Upper lobe of right lung (tissue), 1 donor: ENCODE measurements around the gene CDCA7. TPM values are rescaled to one million over a fixed set of nuclear protein-coding genes. Genes with fewer than 3 reads are reported as not detected.
A peak's percentile ranks its signal among the peaks of the same experiment; 100 is the strongest.
"Not testable (repeated sequence)": the region's sequence is repeated elsewhere in the genome, so short reads cannot be mapped to it uniquely, and the experiment has no call there.

Experiments used
- ATAC-seq: fragments of 200-7000 bp; cut with Tn5 transposase; one replicate; pipeline ENCODE4 v1.9.1; 2020; ENCODE audit warnings: mild to moderate bottlenecking, moderate library complexity
- DNase-seq: peaks from one replicate; pipeline ENCODE4 v3.0.0-alpha.2; 2020
- H3K27ac ChIP-seq: fragments of 200-600 bp; one replicate; pipeline ENCODE4 v1.8.0; 2022
- H3K27me3 ChIP-seq: fragments of 200-600 bp; one replicate; pipeline ENCODE4 v1.8.0; 2022; ENCODE audit warnings: mild to moderate bottlenecking
- H3K36me3 ChIP-seq: fragments of 200-600 bp; one replicate; pipeline ENCODE4 v1.8.0; 2022
- H3K4me1 ChIP-seq: fragments of 200-600 bp; one replicate; pipeline ENCODE4 v1.8.0; 2022
- H3K4me3 ChIP-seq: fragments of 200-600 bp; one replicate; pipeline ENCODE4 v1.8.0; 2022; ENCODE audit warnings: mild to moderate bottlenecking
- H3K9me3 ChIP-seq: fragments of 200-600 bp; one replicate; pipeline ENCODE4 v1.8.0; 2022
- CTCF ChIP-seq: fragments of 200-600 bp; IDR thresholded peaks from one replicate; pipeline ENCODE4 v1.8.0; 2022; ENCODE audit warnings: antibody characterized with exemption
- intact Hi-C: fragments of 100-400 bp; cut with DNase I; formaldehyde crosslinking; loops from one replicate; pipeline ENCODE4 v1.11.0; 2022
- long read RNA-seq: library from polyadenylated mRNA; unstranded; transcript quantifications from one replicate; pipeline ENCODE4 v2.0.0, GENCODE V29; 2021
- total RNA-seq: library from RNA; stranded (reverse); fragmentation: NEBNext Ultra II Directional; extraction: Animal tissue kit (Norgen Biotek cat#: 25700); gene quantifications from one replicate; pipeline ENCODE4 v1.2.1, GENCODE V29; 2021
- donor health status: DM: no; HTN: yes; CAD: no; lungs with severe emphysema.

Gene CDCA7
- 4.1 TPM for total RNA-seq
- long read RNA-seq, transcript CDCA7-202 (9 exons, 2,500 nt), result major isoform, 6 of 11 reads
- long read RNA-seq, partial matches to known transcripts, result 0 of 11 reads
- long read RNA-seq, other reads (novel, unspliced or antisense), result 2 of 11 reads

DNA sequence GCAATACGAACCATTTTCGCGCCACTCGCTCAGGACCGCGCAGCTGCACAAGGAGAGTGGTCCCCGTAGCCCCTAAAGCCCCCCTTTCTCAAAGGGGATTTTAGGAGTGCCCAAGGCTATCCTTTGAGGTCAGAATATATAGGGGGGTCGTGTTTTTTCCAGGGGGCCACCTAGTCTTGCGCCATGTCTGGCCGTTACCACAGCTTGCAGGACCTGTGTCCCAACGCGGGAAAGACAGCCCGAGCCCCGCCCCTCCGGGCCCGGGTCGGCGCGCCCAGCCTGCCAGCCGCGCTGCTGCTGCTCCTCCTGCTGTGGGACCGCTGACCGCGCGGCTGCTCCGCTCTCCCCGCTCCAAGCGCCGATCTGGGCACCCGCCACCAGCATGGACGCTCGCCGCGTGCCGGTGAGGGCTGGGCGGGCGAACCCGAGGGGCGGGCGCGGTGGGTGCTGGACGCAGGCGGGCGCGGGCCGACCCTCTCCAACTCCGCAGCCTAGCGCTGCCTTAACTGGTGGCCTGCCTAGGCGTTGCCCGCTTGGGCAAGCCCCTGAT is at the start of gene CDCA7:
Gene CDCA7, plus strand, starts transcription at position 291 of the 550 bp plus-strand sequence. Its CDS starts 92 bp downstream, at position 383.
- DNase-seq (peak; percentile 81), ATAC-seq (peak; percentile 84)
- Histone ChIP-seq H3K4me3 (peak within 1 kb of the TSS; percentile 58), H3K4me1 (peaks cover 21% of the 10 kb centered on the region), H3K27ac (no peak within 1 kb of the TSS), H3K27me3 (peaks cover 75% of the 10 kb centered on the region), H3K9me3 (no peaks in the 10 kb centered on the region), H3K36me3 (no peaks in the 10 kb centered on the region)
- intact Hi-C loops, result no loop called here
- TF ChIP-seq CTCF, result no peak

DNA sequence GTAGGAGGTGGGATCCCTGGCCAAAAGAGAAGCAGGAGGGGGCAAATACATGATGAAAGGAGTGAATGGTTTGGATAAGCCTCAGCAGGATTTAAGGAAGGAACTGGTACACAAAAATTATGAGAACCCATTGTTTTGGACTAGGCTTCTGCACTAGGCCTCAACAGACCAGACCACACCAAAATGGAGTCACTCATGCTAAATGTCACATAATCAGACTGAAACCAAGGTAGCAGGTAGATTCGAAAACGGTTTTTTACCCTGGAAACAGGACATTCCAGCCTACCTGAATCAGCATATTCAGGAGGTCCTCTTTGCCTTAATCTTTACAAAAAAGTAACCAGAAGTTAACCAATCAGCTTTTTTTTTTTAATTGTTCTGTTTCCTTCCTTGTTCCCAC is 49.4 kb upstream of the CDCA7 start:
- Histone ChIP-seq H3K27me3 (no peaks in the 10 kb centered on the region), H3K27ac (no peak overlapping the region), H3K4me1 (no peaks in the 10 kb centered on the region), H3K9me3 (no peaks in the 10 kb centered on the region), H3K36me3 (no peaks in the 10 kb centered on the region), H3K4me3 (no peak overlapping the region)
- no peak for DNase-seq
- ATAC-seq, result no peak
- intact Hi-C loops, result no loop called here
- no peak for TF ChIP-seq CTCF

- no peak for TF ChIP-seq CTCF
- H3K27me3 ChIP-seq, result no peaks in the 10 kb centered on the region
- no peaks in the 10 kb centered on the region for H3K4me1 ChIP-seq
- DNase-seq, result no peak
- no peaks in the 10 kb centered on the region for H3K36me3 ChIP-seq
- H3K27ac ChIP-seq, result no peak overlapping the region
- no peaks in the 10 kb centered on the region for H3K9me3 ChIP-seq
- intact Hi-C loops, result no loop called here
- no peak overlapping the region for H3K4me3 ChIP-seq
- ATAC-seq, result no peak
Measured at GRCh38 chr2:173307293-173307692, 47.4 kb upstream of the CDCA7 start.

GRCh38 chr2:173309370-173309769 is 45.3 kb upstream of the CDCA7 start:
- DNase-seq, ATAC-seq, H3K4me3 ChIP-seq, H3K9me3 ChIP-seq, H3K27me3 ChIP-seq, H3K4me1 ChIP-seq, H3K27ac ChIP-seq, intact Hi-C loops, H3K36me3 ChIP-seq: not testable (repeated sequence)

- ATAC-seq (no peak), DNase-seq (no peak)
- H3K4me3 ChIP-seq, result no peak overlapping the region
- no peaks in the 10 kb centered on the region for H3K27me3 ChIP-seq
- no peaks in the 10 kb centered on the region for H3K9me3 ChIP-seq
- H3K36me3 ChIP-seq, result no peaks in the 10 kb centered on the region
- intact Hi-C loops, result no loop called here
- H3K4me1 ChIP-seq, result no peaks in the 10 kb centered on the region
- H3K27ac ChIP-seq, result no peak overlapping the region
- no peak for TF ChIP-seq CTCF
Measured at GRCh38 chr2:173311844-173312606, 42.6 kb upstream of the CDCA7 start.

DNA sequence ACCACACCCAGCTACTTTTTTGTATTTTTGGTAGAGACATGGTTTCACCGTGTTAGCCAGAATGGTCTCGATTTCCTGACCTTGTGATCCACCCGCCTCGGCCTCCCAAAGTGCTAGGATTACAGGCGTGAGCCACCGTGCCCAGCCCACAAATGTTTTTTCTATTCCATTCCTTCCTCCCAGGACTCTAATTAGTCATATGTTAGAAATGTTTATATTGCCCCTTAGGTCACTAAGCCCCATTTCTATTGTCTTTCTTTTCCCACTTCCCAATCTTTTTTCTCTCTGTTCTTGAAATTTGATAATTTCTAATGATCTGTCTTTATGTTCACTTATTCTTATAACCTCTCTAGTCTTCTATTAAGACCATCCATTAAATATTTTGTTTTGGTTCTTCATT is 31.3 kb upstream of the CDCA7 start:
- H3K4me3 ChIP-seq, result no peak overlapping the region
- no peak for TF ChIP-seq CTCF
- H3K27me3 ChIP-seq, result no peaks in the 10 kb centered on the region
- ATAC-seq (no peak), DNase-seq (no peak)
- no peaks in the 10 kb centered on the region for H3K4me1 ChIP-seq
- no peaks in the 10 kb centered on the region for H3K36me3 ChIP-seq
- peaks cover 4% of the 10 kb centered on the region for H3K9me3 ChIP-seq
- intact Hi-C loops, result no loop called here
- H3K27ac ChIP-seq, result no peak overlapping the region
